NCI-H2107 treated with DMSO at 0.1 percent for 48 hours (cell line): ENCODE data around the gene EI24.
"Not testable (repeated sequence)": the region's sequence is repeated elsewhere in the genome, so short reads cannot be mapped to it uniquely, and the experiment has no call there.

Source experiments
- DNase-seq: peaks from one replicate; lab custom pipeline; 2025; ENCODE audit not compliant: unreplicated experiment; lab: John Stamatoyannopoulos, UW

The EI24 gene

GRCh38 chr11:125568970-125569914, at the start of gene EI24:
EI24 (plus strand) TSS chr11:125569477; CDS start chr11:125572528, 3,051 bp downstream.
- DNase-seq: no peak

- DNase-seq: no peak
These were observed 49.1 kb upstream of the EI24 start for GRCh38 chr11:125519860-125520834.

- DNase-seq: no peak
These were observed 44.0 kb upstream of the EI24 start for GRCh38 chr11:125525303-125525702.

GRCh38 chr11:125532668-125533067, 36.6 kb upstream of the EI24 start:
- no peak for DNase-seq

- DNase-seq: no peak
These were observed 33.7 kb upstream of the EI24 start for GRCh38 chr11:125535585-125535984.

- not testable (repeated sequence) for DNase-seq
These were observed 32.4 kb upstream of the EI24 start for GRCh38 chr11:125536834-125537233.

GRCh38 chr11:125542709-125543108, 26.6 kb upstream of the EI24 start:
- no peak for DNase-seq

GRCh38 chr11:125550780-125551179, 18.5 kb upstream of the EI24 start:
- no peak for DNase-seq

GRCh38 chr11:125551835-125552342, 17.4 kb upstream of the EI24 start:
- no peak for DNase-seq

- DNase-seq: no peak
These were observed 16.4 kb upstream of the EI24 start for GRCh38 chr11:125552927-125553326.

- DNase-seq: no peak
These were observed 15.9 kb upstream of the EI24 start for GRCh38 chr11:125553357-125553756.

GRCh38 chr11:125554038-125554437, 15.2 kb upstream of the EI24 start:
- DNase-seq: no peak

GRCh38 chr11:125559888-125560287, 9.4 kb upstream of the EI24 start:
- DNase-seq: no peak

GRCh38 chr11:125561924-125562323, 7.4 kb upstream of the EI24 start:
- DNase-seq: no peak

GRCh38 chr11:125562430-125562829, 6.8 kb upstream of the EI24 start:
- no peak for DNase-seq

GRCh38 chr11:125564357-125564756, 4.9 kb upstream of the EI24 start:
- DNase-seq: no peak

- DNase-seq: no peak
These were observed 3.0 kb upstream of the EI24 start for GRCh38 chr11:125566235-125566634.

- DNase-seq: peak; percentile 6
These were observed 791 bp downstream of the EI24 start for GRCh38 chr11:125569915-125570621.

- no peak for DNase-seq
These were observed 1.7 kb downstream of the EI24 start for GRCh38 chr11:125570952-125571351.

GRCh38 chr11:125572916-125573315, 3.6 kb downstream of the EI24 start:
- no peak for DNase-seq

GRCh38 chr11:125577181-125577580, 7.9 kb downstream of the EI24 start:
- DNase-seq: not testable (repeated sequence)
